GM12873 (cell line): ENCODE measurements around the gene PGBD1.

Experiments
- TF ChIP-seq, protein P1 (sequence below): IDR thresholded peaks from 2 replicates; pipeline ENCODE4 v1.5.1; 2012; ENCODE audit warnings: low read depth, mild to moderate bottlenecking, moderate library complexity, low read length, control low read depth; ENCODE audit not compliant: insufficient read depth; ENCODE audit errors: missing control alignments

Gene PGBD1

DNA sequence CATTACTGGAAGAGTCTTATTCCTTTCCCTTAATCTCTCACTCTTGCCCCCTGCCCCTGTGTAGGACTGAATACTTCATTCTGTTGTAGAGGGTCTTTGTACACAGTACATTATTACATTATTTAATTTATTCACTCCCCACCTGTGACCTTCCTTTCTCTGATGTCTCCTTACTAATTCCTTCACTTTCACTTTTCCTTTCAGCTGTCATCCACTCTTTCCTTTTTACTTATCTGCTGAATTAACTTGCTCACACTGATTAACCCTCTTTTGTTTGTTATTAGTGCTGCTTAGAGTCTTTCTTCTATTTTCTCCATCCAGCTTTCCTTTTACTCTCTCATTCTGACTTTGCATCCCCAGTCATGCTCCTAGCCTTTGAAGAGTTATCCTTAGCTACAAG is 6.5 kb upstream of the PGBD1 start:
- TF ChIP-seq, protein P1, sequence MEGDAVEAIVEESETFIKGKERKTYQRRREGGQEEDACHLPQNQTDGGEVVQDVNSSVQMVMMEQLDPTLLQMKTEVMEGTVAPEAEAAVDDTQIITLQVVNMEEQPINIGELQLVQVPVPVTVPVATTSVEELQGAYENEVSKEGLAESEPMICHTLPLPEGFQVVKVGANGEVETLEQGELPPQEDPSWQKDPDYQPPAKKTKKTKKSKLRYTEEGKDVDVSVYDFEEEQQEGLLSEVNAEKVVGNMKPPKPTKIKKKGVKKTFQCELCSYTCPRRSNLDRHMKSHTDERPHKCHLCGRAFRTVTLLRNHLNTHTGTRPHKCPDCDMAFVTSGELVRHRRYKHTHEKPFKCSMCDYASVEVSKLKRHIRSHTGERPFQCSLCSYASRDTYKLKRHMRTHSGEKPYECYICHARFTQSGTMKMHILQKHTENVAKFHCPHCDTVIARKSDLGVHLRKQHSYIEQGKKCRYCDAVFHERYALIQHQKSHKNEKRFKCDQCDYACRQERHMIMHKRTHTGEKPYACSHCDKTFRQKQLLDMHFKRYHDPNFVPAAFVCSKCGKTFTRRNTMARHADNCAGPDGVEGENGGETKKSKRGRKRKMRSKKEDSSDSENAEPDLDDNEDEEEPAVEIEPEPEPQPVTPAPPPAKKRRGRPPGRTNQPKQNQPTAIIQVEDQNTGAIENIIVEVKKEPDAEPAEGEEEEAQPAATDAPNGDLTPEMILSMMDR = no peak

DNA sequence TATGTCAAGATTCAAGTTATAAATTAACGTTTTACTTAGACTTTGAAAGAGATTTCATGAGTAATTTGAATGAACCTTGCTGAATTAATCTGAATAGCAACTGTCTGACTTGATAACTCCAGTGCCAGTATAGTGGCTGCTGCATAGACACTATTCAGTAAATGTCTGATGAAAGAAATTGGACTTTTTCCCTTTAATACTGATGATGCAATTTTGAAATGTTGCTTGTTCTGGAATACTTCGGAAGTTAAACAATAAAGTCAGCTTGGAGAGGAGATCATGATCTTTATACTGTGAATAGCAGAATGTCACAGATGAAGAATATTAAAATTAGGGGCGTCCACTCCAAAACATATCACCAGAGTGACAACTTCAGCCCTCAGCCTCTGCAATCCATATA is 3.6 kb upstream of the PGBD1 start:
- TF ChIP-seq, protein P1 = no peak

DNA sequence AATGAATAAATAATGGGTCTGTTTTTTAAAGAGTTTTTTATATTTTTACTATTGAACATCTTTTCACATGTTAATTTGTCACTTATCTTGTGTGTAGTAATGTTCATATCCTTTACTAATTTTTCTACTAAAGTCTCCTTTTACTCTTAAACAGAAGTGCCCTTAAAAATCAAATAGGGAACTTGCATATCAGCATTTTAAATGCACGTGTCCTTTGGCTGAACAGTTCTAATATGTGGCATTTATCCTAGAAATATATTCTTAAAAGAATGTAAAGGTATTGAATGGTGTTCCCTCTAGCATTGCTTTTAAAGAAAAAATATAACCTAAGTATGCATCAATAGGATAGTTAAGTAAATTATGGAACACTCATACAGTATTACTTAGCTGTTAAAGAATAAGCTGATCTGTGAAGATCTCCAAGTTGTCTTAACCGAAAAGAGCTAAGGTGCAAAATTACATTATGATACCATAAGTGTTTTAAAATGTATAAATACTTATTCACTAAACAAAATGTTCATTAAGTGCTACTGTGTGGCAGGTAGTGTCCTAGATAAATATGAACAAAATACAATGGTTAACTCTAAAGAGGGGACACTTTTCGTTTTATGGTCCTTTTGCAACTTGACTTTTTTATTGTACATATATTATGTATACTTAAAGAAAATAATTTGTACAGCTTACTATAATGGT is 631 bp upstream of the PGBD1 start:
- TF ChIP-seq, protein P1 = no peak

DNA sequence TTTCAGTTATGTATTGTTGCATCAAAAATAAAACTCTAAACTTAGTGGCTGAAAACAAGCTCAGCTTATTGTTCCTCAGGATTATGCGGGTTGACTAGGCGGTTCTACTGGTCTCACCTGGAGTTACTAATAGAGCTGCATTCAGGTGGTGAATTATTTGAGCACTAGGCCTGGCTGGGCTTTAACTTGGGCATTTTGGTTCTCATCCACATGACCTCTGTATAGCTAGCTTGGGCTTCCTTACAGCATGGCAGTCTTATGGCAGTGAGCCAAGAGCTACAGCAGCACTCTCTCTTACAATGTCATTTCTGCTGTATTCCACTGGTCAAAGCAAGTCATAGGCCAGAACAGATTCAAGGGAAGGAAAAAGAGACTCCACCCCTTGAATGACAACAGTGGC is 1.6 kb downstream of the PGBD1 start:
- TF ChIP-seq, protein P1 = no peak

DNA sequence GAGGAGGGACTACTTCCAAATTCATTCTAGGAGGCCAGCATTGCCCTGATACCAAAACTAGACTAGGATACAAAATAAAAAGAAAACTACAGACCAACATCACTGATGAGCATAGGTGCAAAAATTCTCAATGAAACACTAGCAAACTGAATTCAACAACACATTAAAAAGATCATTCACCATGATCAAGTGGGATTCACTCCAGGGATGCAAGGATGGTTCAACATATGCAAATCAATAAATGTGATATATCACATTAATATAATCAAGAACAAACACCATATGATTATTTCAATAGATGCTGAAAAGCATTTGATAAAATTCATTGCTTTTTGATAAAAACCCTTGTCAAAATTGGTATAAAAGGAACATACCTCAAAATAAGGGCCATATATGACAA is 10.2 kb downstream of the PGBD1 start:
- TF ChIP-seq, protein P1 = no peak

DNA sequence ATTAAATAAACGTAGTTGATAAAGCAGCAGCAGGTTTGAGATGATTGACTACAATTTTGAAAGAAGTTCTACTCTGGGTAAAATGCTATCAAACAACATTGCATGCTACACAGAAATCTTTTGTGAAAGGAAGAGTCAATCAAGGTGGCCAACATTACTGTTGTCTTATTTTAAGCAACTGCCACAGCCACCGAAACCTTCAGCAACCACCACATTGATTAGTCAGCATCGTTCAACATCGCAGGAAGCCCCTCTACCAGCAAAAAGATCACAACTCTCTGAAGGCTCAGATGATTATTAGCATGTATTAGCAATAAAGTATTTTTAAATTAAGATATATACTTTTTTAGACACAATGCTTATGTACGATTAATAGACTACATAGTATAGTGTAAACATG is 14.0 kb downstream of the PGBD1 start:
- TF ChIP-seq, protein P1 = no peak

DNA sequence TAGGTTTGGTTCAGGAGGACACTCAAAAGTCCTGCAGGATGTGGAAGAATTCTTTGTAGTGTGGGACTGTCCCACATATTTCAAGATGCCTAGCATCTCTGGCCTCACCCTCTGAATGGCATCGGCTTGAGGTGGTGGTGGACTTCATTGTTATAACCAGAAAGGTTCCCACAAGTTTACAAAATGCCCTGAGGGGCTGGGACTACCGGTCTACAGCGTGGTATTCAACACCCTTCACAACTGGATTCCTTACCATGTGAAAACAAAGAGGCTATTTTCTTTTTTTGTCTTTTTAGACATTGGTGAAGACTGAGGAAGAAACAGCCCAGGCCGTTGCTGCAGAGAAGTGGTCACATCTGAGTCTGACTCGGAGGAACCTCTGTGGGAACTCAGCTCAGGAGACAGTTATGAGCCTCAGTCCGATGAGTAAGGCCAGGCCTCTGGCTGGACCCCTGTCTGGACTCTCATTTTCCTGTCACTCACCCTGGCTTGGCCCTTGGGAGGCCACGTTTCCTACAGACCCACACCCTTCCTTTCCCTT is 15.2 kb downstream of the PGBD1 start:
- TF ChIP-seq, protein P1 = no peak
